ENCODE data around the gene HARBI1.

GRCh38 chr11:46659908-46660307, 42.9 kb upstream of the HARBI1 start:
- TF ChIP-seq CTCF (IDR thresholded peaks at IDR 0.05; ENCODE audit: poor library complexity) (no peak), EZH2 (IDR thresholded peaks at IDR 0.05; ENCODE audit: borderline replicate concordance) (no peak), EZH2phosphoT487 (IDR thresholded peaks at IDR 0.05; ENCODE audit: low read depth, severe bottlenecking, unreplicated experiment) (no peak)
